ENCODE results near the gene NAV2.
"Not testable (repeated sequence)": the region's sequence is repeated elsewhere in the genome, so short reads cannot be mapped to it uniquely, and the experiment has no call there.

NAV2 gene

DNA sequence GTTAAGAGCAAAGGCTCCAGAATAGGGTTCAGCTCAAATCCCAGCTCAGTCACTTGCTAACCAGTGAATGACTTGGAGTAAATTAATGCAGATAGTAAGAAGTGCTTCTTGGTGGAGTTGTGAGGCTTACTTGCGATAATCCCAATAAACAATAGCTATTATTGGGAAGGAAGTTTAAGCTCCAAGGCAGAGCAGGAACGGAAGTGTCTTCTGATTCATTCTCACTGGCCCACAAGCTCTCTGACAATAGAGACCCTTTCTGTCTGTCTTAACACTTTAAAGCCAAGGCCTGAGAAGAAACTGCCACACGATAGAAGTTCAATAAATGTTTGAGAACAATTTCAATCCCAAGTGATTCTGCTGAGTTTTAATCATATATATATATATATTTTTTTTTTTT lies 292.2 kb downstream of the NAV2 start:
- DNase-seq (no peak), ATAC-seq (no peak)
- H3K9me3 Mint-ChIP-seq: no peaks in the 10 kb centered on the region
- no peak overlapping the region for H3K4me3 Mint-ChIP-seq
- H3K36me3 Mint-ChIP-seq (ENCODE audit: low read depth): no peaks in the 10 kb centered on the region
- no peaks in the 10 kb centered on the region for H3K27me3 Mint-ChIP-seq
- H3K27ac Mint-ChIP-seq: no peak overlapping the region
- no peaks in the 10 kb centered on the region for H3K4me1 Mint-ChIP-seq

DNA sequence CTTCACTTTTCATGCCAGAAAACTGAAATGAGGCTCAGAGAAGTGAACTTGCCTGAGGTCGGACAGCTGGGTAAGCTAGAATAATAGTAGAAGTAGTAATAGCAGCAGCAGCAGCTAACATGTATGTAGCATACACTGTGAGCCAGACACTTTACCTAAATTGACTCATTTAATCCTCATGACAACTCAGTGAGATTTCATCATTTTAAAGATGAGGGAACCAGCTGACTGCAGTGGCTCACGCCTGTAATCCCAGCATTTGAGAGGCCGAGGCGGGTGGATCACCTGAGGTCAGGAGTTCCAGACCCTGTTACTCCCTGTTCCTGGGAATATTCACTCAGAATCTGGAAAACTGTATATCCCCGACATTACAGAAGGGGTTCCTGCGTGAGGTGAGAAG lies 293.1 kb downstream of the NAV2 start:
- H3K4me3 Mint-ChIP-seq: no peak overlapping the region
- H3K27me3 Mint-ChIP-seq: no peaks in the 10 kb centered on the region
- H3K9me3 Mint-ChIP-seq: no peaks in the 10 kb centered on the region
- no peak for ATAC-seq
- no peaks in the 10 kb centered on the region for H3K4me1 Mint-ChIP-seq
- no peak overlapping the region for H3K27ac Mint-ChIP-seq
- DNase-seq: no peak
- H3K36me3 Mint-ChIP-seq (ENCODE audit: low read depth): no peaks in the 10 kb centered on the region

GRCh38 chr11:20006618-20007017 lies 294.0 kb downstream of the NAV2 start:
- not testable (repeated sequence) for H3K27ac Mint-ChIP-seq, H3K9me3 Mint-ChIP-seq

GRCh38 chr11:20007386-20007785 lies 294.7 kb downstream of the NAV2 start:
- Mint-ChIP-seq H3K9me3 (no peaks in the 10 kb centered on the region), H3K4me3 (no peak overlapping the region), H3K27me3 (no peaks in the 10 kb centered on the region), H3K4me1 (no peaks in the 10 kb centered on the region), H3K27ac (no peak overlapping the region), H3K36me3 (ENCODE audit: low read depth) (no peaks in the 10 kb centered on the region)
- no peak for DNase-seq
- ATAC-seq: no peak

More at GRCh38 chr11:20006618-20007017, 294.0 kb downstream of the NAV2 start:
- not testable (repeated sequence) for ATAC-seq; H3K36me3 Mint-ChIP-seq (ENCODE audit: low read depth); H3K4me3 Mint-ChIP-seq; H3K27me3 Mint-ChIP-seq; H3K4me1 Mint-ChIP-seq; DNase-seq

DNA sequence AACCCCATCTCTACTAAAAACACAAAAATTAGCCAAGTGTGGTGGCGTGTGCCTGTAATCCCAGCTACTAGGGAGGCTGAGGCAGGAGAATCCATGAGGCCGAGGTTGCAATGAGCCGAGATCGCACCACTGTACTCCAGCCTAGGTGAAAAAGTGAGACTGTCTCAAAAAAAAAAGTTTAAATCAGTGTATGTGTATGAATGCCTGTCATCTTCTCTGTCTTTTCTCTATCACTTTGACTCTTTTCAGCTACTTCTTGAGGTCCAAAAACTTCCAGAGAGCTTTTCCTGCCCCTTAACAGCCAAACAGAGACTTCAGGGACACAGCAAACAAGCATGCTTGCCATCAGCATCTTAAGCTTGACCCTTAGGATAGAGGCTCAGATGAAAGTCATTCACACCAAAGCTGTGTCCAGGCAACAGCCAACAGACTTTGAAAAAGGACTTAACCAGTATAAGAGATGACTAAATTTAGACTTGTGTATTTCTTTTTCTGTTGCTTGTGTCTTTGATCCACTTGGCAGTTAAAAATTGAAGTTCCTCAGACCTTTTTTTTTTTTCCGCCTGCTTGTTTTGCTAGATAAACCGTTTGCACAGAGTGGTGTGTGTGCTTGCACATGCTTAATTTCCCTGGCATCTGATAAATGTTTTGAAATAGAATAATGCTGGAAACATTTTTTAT lies 295.7 kb downstream of the NAV2 start:
- Mint-ChIP-seq H3K4me3 (no peak overlapping the region), H3K4me1 (no peaks in the 10 kb centered on the region), H3K27me3 (no peaks in the 10 kb centered on the region), H3K36me3 (ENCODE audit: low read depth) (no peaks in the 10 kb centered on the region), H3K9me3 (no peaks in the 10 kb centered on the region), H3K27ac (no peak overlapping the region)
- DNase-seq: no peak
- ATAC-seq: no peak

DNA sequence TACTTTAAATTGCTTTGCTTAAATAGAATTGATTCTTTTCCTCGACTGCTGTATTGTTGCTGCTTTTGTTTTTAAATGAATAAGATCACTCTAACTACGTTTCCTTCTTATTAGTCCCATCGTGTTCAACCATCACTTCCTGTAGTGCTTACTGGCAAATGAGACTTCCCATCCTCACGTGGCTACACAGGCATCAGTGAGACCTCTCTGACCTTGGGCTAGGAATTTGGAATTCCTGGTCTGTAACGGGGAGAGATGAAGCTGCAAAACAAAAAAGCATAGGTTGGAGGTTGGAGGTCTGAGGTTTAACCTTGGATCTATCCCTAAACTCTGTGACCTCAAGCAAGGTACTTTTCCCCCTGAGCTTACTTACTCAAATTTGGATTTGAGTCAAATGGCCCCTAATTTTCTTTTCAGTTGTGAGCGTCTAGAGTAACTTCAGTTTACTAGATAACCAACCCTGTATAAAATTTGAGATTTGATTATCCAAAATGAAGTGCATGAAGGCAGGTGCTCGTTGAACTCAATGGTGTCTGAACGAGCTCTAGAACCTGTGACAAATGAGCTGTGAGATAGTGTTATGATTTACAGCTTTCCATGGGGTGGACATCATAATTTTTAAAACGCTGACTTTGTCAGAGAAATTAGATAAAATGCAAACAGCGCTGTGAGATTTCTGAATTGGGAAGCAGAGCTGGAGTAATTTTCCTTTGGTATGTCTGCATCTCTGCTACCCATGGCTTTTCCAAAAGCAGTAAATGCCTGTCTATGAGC lies 296.4 kb downstream of the NAV2 start:
- H3K27me3 Mint-ChIP-seq: peaks cover 6% of the 10 kb centered on the region
- no peaks in the 10 kb centered on the region for H3K4me1 Mint-ChIP-seq
- no peaks in the 10 kb centered on the region for H3K9me3 Mint-ChIP-seq
- ATAC-seq (no peak), DNase-seq (no peak)
- no peaks in the 10 kb centered on the region for H3K36me3 Mint-ChIP-seq (ENCODE audit: low read depth)
- H3K4me3 Mint-ChIP-seq: no peak overlapping the region
- H3K27ac Mint-ChIP-seq: no peak overlapping the region

GRCh38 chr11:20010156-20010850 lies 297.7 kb downstream of the NAV2 start:
- no peaks in the 10 kb centered on the region for H3K9me3 Mint-ChIP-seq
- no peaks in the 10 kb centered on the region for H3K36me3 Mint-ChIP-seq (ENCODE audit: low read depth)
- H3K27me3 Mint-ChIP-seq: peaks cover 10% of the 10 kb centered on the region
- H3K27ac Mint-ChIP-seq: no peak overlapping the region
- DNase-seq (no peak), ATAC-seq (no peak)
- H3K4me1 Mint-ChIP-seq: no peaks in the 10 kb centered on the region
- no peak overlapping the region for H3K4me3 Mint-ChIP-seq

DNA sequence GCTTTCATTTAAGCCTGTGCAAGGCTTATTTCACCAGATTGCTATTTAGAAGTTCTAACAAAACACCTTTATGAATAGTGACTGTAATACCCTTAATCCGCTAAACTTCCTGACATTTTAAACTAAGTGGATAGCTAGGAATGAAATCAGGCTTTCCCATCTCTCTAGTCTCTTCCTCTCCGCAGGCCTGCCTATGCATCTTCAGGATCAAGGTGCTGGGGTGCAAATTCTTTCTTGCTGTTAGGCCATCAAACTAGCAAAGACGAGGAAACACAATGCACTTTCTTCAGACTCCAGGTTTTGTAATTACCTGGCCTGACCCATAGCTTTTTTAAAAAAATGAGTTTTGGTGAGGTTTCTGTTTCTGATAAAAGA lies 298.2 kb downstream of the NAV2 start:
- Mint-ChIP-seq H3K4me3 (no peak overlapping the region), H3K4me1 (no peaks in the 10 kb centered on the region), H3K36me3 (ENCODE audit: low read depth) (no peaks in the 10 kb centered on the region), H3K27me3 (peaks cover 13% of the 10 kb centered on the region), H3K27ac (no peak overlapping the region), H3K9me3 (no peaks in the 10 kb centered on the region)
- DNase-seq (no peak), ATAC-seq (no peak)

DNA sequence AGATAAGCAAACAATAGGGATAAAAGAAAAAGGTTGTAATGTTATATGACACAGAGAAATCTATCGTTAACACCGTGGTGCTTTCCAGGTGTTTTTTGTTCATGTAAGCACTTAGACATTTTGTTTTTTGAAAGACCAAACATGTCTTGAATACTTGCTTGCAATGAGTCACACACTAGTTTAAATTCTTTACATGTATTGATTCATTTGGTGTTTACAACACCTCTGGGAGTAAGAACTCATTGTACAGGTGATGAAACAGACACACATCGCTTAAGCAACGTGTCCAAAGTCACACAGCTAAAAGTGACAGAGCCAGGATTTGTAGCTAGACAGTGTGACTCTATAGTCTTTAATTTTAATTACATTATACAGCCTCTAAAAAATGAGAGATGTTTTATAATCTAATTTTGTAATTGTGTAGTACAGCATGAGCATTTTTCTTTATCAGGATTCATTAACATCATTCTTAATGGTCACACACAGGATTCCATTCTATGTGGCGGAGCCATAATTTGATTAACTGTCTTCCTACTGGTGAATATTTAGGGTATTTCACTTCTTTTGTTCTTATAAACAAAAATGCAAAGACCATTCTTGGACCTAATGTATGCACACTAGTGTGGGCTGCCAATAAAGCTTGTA lies 298.8 kb downstream of the NAV2 start:
- H3K36me3 Mint-ChIP-seq (ENCODE audit: low read depth): no peaks in the 10 kb centered on the region
- DNase-seq: no peak
- H3K4me3 Mint-ChIP-seq: no peak overlapping the region
- H3K27me3 Mint-ChIP-seq: peaks cover 13% of the 10 kb centered on the region
- no peaks in the 10 kb centered on the region for H3K9me3 Mint-ChIP-seq
- H3K27ac Mint-ChIP-seq: no peak overlapping the region
- no peak for ATAC-seq
- no peaks in the 10 kb centered on the region for H3K4me1 Mint-ChIP-seq

- Mint-ChIP-seq H3K27ac (no peak overlapping the region), H3K4me3 (no peak overlapping the region)
These were observed 300.9 kb downstream of the NAV2 start for GRCh38 chr11:20013346-20014066.

DNA sequence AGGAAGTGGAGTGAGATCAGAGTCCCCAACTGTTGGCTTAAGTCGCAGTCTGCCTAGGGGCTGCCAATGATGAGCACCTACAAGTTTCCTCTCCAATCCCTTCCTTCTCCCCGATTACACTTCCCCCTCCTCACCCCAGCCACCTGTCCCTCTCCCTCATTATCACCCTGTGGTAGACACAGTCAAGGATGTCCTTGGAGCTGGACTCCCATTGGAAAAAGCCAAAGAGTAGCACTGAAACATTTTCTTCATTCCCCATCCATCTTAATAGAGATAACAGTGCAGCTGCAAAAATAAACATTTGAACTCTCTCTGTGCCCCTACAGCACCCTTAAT lies 301.4 kb downstream of the NAV2 start:
- Mint-ChIP-seq H3K36me3 (ENCODE audit: low read depth) (no peaks in the 10 kb centered on the region), H3K4me1 (no peaks in the 10 kb centered on the region), H3K27ac (no peak overlapping the region), H3K27me3 (peaks cover 13% of the 10 kb centered on the region), H3K4me3 (no peak overlapping the region), H3K9me3 (no peaks in the 10 kb centered on the region)
- ATAC-seq (no peak), DNase-seq (no peak)

More at GRCh38 chr11:20013346-20014066, 300.9 kb downstream of the NAV2 start:
- ATAC-seq (no peak), DNase-seq (no peak)
- Mint-ChIP-seq H3K9me3 (no peaks in the 10 kb centered on the region), H3K4me1 (no peaks in the 10 kb centered on the region), H3K27me3 (peaks cover 13% of the 10 kb centered on the region), H3K36me3 (ENCODE audit: low read depth) (no peaks in the 10 kb centered on the region)

- ATAC-seq (no peak), DNase-seq (no peak)
- peaks cover 13% of the 10 kb centered on the region for H3K27me3 Mint-ChIP-seq
- H3K9me3 Mint-ChIP-seq: no peaks in the 10 kb centered on the region
- no peak overlapping the region for H3K4me3 Mint-ChIP-seq
- no peaks in the 10 kb centered on the region for H3K4me1 Mint-ChIP-seq
- no peak overlapping the region for H3K27ac Mint-ChIP-seq
- no peaks in the 10 kb centered on the region for H3K36me3 Mint-ChIP-seq (ENCODE audit: low read depth)
These were observed 302.5 kb downstream of the NAV2 start for GRCh38 chr11:20015101-20015500.

- peaks cover 13% of the 10 kb centered on the region for H3K27me3 Mint-ChIP-seq
- no peak for ATAC-seq
- DNase-seq: no peak
- H3K27ac Mint-ChIP-seq: no peak overlapping the region
- H3K4me1 Mint-ChIP-seq: no peaks in the 10 kb centered on the region
- no peaks in the 10 kb centered on the region for H3K36me3 Mint-ChIP-seq (ENCODE audit: low read depth)
- no peak overlapping the region for H3K4me3 Mint-ChIP-seq
- H3K9me3 Mint-ChIP-seq: no peaks in the 10 kb centered on the region
These were observed 303.1 kb downstream of the NAV2 start for GRCh38 chr11:20015529-20016427.

Measured in activated naive CD8-positive, alpha-beta T cell treated with anti-CD3 and anti-CD28 coated beads, Interleukin-2, amount 50 U/mL, for 24 hours (primary cell).